ENCODE data around the gene ABHD14A.

DNA sequence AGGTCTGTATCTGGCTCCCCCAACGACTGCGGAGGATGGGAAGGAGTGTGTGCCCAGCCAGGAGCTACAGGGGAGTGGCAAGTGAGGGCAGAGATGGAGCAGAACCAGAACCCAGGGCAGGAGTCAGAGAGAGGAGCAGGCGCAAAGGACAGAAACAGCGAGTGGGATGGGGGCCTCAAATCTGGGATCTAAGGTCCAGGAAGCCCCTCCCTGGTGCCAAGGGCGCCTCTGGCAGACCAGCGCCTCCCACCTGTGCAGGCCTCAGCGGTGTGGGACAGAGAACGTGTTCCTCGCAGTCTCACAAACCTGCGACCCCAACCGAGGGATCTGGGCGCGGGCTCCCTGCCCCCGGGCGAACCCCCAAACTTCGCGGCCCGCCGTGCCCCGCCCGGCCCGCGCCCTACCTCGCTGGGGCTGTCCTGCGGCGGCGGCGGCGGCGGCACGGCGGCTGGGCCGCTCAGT, 7.9 kb upstream of the ABHD14A start:
- no peak for TF ChIP-seq CTCF (IDR thresholded peaks at IDR 0.05 in 8 of 11, conservative IDR thresholded peaks at IDR 0.05 in 3 of 11)
- TF ChIP-seq POLR2A (IDR thresholded peaks at IDR 0.05): no peak

Data from spleen (tissue), 7 donors.